Uterus (tissue), 2 donors: Measurements from ENCODE around the gene ZCCHC7.

Experiments used
- CTCF ChIP-seq, 4 experiments: fragments of 200-600 bp in 2 of 4; fragments of 450-650 bp in 2 of 4; sonication (generic) in 2 of 4; IDR thresholded peaks; one replicate each; pipeline ENCODE4 v1.5.1; 2016 to 2019; ENCODE audit warnings: antibody characterized with exemption in 4 of 4, mild to moderate bottlenecking in 2 of 4, moderate library complexity in 1 of 4
- POLR2A ChIP-seq, 2 donors: fragments of 450-650 bp; IDR thresholded peaks; one replicate each; pipeline ENCODE4 v1.6.1; 2016; ENCODE audit warnings: antibody characterized with exemption in 2 of 2, mild to moderate bottlenecking in 1 of 2, moderate library complexity in 1 of 2

- TF ChIP-seq CTCF (IDR thresholded peaks at IDR 0.05), result no peak
- no peak for TF ChIP-seq POLR2A (IDR thresholded peaks at IDR 0.05)
These were observed 6.6 kb downstream of the ZCCHC7 start for GRCh38 chr9:37127018-37127417.
